Measurements from ENCODE around the gene VPS51. TPM values are rescaled to one million over a fixed set of nuclear protein-coding genes. Genes with fewer than 3 reads are reported as not detected.

Gene VPS51
- total and polyA plus RNA-seq, 2 of the 4 experiments (the other 2 are of a cell fraction) = 56.3 to 113 TPM

DNA sequence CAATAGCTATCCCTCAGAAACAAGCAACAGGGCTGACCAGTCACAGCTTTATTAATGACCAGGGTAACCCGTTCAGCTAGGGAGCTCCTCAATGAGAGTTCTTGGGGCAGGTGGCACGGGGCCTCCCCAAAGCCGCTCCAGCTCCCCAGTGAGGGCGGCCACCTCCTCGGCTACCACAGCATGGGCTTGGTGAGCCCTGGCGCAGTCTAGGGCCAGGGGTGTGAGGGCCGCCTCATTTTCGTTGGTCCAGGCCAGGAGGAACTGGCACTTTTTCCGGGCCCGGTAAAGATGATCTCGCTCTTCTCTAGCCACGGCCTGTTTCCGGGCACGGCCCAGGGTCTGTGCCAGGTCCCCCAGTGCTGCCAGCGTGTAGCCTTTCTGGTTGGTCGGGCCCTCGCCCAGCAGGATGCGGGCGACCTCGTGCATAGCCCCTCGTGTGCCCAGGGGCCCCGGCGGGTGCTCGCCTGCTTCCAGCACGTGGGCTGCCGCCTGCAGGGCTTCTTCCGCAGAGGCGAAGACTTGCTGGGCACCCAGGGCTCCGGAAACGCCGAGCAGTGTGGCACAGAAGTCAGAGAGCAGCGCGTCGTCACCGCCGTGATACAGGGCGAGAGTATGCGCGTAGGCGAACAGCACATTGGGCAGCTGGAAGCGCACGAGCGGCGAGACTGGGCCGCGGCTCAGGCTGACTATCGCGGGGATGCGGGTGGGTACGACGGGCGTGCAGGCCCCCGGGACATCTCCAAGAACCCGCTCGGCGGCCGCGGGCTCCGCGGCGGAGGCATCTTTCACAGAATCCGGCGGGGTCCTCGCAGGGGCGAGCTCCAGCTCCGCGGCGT lies 20.6 kb downstream of the VPS51 start:
- H4K91ac ChIP-seq (ENCODE audit: insufficient read depth, low read depth, low read length) = no peak overlapping the region
- peaks cover 19% of the 10 kb centered on the region for H3K36me3 ChIP-seq (ENCODE audit: control insufficient read depth, insufficient read depth, low read length)
- TF ChIP-seq POLR2A (IDR thresholded peaks at IDR 0.05; ENCODE audit: low read depth, low read length) (no peak; the same call in none of the 2 replicates), MAZ (IDR thresholded peaks at IDR 0.05; ENCODE audit: borderline replicate concordance, low read depth, low read length) (0 out of 2 replicates have a peak, but pooled peaks have one; percentile 23), CEBPB (IDR thresholded peaks at IDR 0.05; ENCODE audit: low read depth, low read length) (no peak), CHD1 (IDR thresholded peaks at IDR 0.05; ENCODE audit: low read depth, low read length) (no peak), MAFK (IDR thresholded peaks at IDR 0.05; ENCODE audit: low read depth, low read length) (no peak), RFX5 (IDR thresholded peaks at IDR 0.05; ENCODE audit: low read depth, low read length) (no peak), RAD21 (IDR thresholded peaks at IDR 0.05; ENCODE audit: low read length) (no peak), RCOR1 (IDR thresholded peaks at IDR 0.05; ENCODE audit: insufficient replicate concordance, low read length) (no peak), MXI1 (IDR thresholded peaks at IDR 0.05; ENCODE audit: borderline replicate concordance, low read depth, low read length) (peak; percentile 59), NFE2L2 (IDR thresholded peaks at IDR 0.05; ENCODE audit: low read depth, low read length) (no peak), BHLHE40 (IDR thresholded peaks at IDR 0.05; ENCODE audit: low read depth, low read length) (peak; percentile 86)
- TF ChIP-seq, protein P1, sequence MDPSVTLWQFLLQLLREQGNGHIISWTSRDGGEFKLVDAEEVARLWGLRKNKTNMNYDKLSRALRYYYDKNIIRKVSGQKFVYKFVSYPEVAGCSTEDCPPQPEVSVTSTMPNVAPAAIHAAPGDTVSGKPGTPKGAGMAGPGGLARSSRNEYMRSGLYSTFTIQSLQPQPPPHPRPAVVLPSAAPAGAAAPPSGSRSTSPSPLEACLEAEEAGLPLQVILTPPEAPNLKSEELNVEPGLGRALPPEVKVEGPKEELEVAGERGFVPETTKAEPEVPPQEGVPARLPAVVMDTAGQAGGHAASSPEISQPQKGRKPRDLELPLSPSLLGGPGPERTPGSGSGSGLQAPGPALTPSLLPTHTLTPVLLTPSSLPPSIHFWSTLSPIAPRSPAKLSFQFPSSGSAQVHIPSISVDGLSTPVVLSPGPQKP (IDR thresholded peaks at IDR 0.05; ENCODE audit: borderline replicate concordance, low read depth, low read length) = no peak
- TF ChIP-seq, protein P2, sequence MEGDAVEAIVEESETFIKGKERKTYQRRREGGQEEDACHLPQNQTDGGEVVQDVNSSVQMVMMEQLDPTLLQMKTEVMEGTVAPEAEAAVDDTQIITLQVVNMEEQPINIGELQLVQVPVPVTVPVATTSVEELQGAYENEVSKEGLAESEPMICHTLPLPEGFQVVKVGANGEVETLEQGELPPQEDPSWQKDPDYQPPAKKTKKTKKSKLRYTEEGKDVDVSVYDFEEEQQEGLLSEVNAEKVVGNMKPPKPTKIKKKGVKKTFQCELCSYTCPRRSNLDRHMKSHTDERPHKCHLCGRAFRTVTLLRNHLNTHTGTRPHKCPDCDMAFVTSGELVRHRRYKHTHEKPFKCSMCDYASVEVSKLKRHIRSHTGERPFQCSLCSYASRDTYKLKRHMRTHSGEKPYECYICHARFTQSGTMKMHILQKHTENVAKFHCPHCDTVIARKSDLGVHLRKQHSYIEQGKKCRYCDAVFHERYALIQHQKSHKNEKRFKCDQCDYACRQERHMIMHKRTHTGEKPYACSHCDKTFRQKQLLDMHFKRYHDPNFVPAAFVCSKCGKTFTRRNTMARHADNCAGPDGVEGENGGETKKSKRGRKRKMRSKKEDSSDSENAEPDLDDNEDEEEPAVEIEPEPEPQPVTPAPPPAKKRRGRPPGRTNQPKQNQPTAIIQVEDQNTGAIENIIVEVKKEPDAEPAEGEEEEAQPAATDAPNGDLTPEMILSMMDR (conservative IDR thresholded peaks at IDR 0.05; ENCODE audit: low read depth, low read length) = no peak
- TF ChIP-seq, protein P3, sequence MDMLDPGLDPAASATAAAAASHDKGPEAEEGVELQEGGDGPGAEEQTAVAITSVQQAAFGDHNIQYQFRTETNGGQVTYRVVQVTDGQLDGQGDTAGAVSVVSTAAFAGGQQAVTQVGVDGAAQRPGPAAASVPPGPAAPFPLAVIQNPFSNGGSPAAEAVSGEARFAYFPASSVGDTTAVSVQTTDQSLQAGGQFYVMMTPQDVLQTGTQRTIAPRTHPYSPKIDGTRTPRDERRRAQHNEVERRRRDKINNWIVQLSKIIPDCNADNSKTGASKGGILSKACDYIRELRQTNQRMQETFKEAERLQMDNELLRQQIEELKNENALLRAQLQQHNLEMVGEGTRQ (IDR thresholded peaks at IDR 0.05; ENCODE audit: low read depth, low read length) = peak; percentile 36; the same call in 1 of the 2 replicates
- peak overlapping the region; percentile 48 for H2AK5ac ChIP-seq (ENCODE audit: low read depth, low read length)
- peak overlapping the region; percentile 37 to 99; a peak in 3 of 4 replicates for H4K8ac ChIP-seq (ENCODE audit: low read depth in 2 of 2, low read length in 2 of 2)
- peak overlapping the region; percentile 49 for H4K5ac ChIP-seq (ENCODE audit: low read depth, low read length)
- intact Hi-C loops (cut with micrococcal nuclease) = loop anchor here (2.0 kb wide), 1 partner anchor 104 kb away; no protein-coding TSS in a partner anchor
- peak overlapping the region; percentile 63 for H3K4me2 ChIP-seq (ENCODE audit: low read depth, low read length)
- ATAC-seq (ENCODE audit: low read depth) (peak; percentile 8), DNase-seq (peak; percentile 72)
- no peak overlapping the region for H2BK15ac ChIP-seq (ENCODE audit: low read depth, low read length)
- peak overlapping the region; percentile 61 for H3K9ac ChIP-seq (ENCODE audit: low read depth, low read length)
- peak overlapping the region; percentile 95 for H2AFZ ChIP-seq (replicated peaks; ENCODE audit: low read length, poor library complexity)
- no TSS peak for BruUV-seq (replicated peaks)
- no peak overlapping the region for H3K14ac ChIP-seq (replicated peaks; ENCODE audit: low read depth, low read length)
- no peak overlapping the region for H2BK120ac ChIP-seq (ENCODE audit: low read depth, low read length)
- H3K9me3 ChIP-seq (ENCODE audit: control insufficient read depth, insufficient read depth, low read length) = no peaks in the 10 kb centered on the region
- no peak overlapping the region for H3K18ac ChIP-seq (ENCODE audit: low read depth, low read length)
- H2BK5ac ChIP-seq (ENCODE audit: low read depth, low read length, poor library complexity, severe bottlenecking) = peak overlapping the region; percentile 19
- H4K20me1 ChIP-seq (ENCODE audit: insufficient read depth, low read length) = 0 out of 2 replicates have a peak, but pooled peaks cover under 1% of the 10 kb centered on the region
- peak overlapping the region; percentile 86 for H3K4ac ChIP-seq (ENCODE audit: low read depth, low read length)
- ChIA-PET POLR2A (ENCODE audit: unreplicated experiment) (interaction anchor here (1.6 kb wide), 1 partner anchor 65 kb away, joined by 5 read pairs; the partner anchor contains the start of gene CAPN1), CTCF (no interaction called here)
- dilution Hi-C loops (cut with HindIII; ENCODE audit: low sequenced_read_pairs, unreplicated experiment) = no loop called here
- in situ Hi-C loops (cut with MboI; ENCODE audit: low sequenced_read_pairs) = no loop called here
- H3K27me3 ChIP-seq (ENCODE audit: control insufficient read depth, insufficient read depth, low read length) = no peaks in the 10 kb centered on the region
- H3K79me1 ChIP-seq (ENCODE audit: low read depth in 1 of 2, low read length in 2 of 2) = peaks cover 17 to 45% of the 10 kb centered on the region in 2 experiments
- peak overlapping the region; percentile 47 for H3K27ac ChIP-seq (ENCODE audit: insufficient read depth, low read length)
- peak overlapping the region; percentile 93 for H2AK9ac ChIP-seq (replicated peaks; ENCODE audit: low read depth, low read length, poor library complexity)
- H3K4me3 ChIP-seq (ENCODE audit: insufficient read depth, low read depth, low read length) = peak overlapping the region; percentile 69
- H3K9me1 ChIP-seq (ENCODE audit: insufficient read depth, low read length) = 0 out of 2 replicates have a peak, but pooled peaks cover 2% of the 10 kb centered on the region
- 16% methylated on average over 51 of the region's 68 CpGs; no CpG with 5 or more reads in 1 of the 2 experiments for whole genome bisulfite sequencing, 2 experiments (ENCODE audit: extremely low coverage in 2 of 2, insufficient read length in 1 of 2)
- no peak overlapping the region for H3K56ac ChIP-seq (ENCODE audit: extremely low read depth, insufficient read depth, low read length)
- H3K4me1 ChIP-seq (ENCODE audit: control insufficient read depth, insufficient read depth, low read length) = peaks cover 14% of the 10 kb centered on the region
- H2BK20ac ChIP-seq (ENCODE audit: low read depth, low read length) = no peak overlapping the region
- no peak overlapping the region for H3K23ac ChIP-seq (ENCODE audit: low read depth, low read length)

Measured in IMR-90 (cell line).